ENCODE measurements around the gene CEP170.
"Not testable (repeated sequence)": the region's sequence is repeated elsewhere in the genome, so short reads cannot be mapped to it uniquely, and the experiment has no call there.

DNA sequence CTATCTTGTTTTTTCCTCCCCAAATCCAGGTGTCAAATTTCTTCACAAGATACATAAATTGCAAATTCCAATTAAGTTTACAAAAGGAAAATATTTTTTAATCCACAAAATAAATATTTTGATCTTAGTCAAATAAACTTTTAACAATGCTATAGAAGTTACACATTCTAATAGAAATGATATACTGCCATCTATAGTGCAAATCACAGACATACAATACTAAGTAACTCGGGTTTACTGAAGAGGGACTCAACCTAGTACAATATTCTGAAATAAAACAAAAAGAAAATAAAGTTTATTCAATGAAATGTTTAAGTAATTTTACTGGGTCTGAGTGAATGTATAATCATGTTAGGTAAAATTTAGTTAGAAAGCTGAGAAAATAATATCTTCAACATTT is 114.6 kb downstream of the CEP170 start:
- TF ChIP-seq, protein P1, sequence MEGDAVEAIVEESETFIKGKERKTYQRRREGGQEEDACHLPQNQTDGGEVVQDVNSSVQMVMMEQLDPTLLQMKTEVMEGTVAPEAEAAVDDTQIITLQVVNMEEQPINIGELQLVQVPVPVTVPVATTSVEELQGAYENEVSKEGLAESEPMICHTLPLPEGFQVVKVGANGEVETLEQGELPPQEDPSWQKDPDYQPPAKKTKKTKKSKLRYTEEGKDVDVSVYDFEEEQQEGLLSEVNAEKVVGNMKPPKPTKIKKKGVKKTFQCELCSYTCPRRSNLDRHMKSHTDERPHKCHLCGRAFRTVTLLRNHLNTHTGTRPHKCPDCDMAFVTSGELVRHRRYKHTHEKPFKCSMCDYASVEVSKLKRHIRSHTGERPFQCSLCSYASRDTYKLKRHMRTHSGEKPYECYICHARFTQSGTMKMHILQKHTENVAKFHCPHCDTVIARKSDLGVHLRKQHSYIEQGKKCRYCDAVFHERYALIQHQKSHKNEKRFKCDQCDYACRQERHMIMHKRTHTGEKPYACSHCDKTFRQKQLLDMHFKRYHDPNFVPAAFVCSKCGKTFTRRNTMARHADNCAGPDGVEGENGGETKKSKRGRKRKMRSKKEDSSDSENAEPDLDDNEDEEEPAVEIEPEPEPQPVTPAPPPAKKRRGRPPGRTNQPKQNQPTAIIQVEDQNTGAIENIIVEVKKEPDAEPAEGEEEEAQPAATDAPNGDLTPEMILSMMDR (IDR thresholded peaks at IDR 0.05): not testable (repeated sequence)
- not testable (repeated sequence) for TF ChIP-seq POLR2A (IDR thresholded peaks at IDR 0.05)

Data from uterus (tissue), 2 donors.